Measurements from ENCODE around the gene FUOM. TPM values are rescaled to one million over a fixed set of nuclear protein-coding genes. Genes with fewer than 3 reads are reported as not detected.

FUOM gene
- total RNA-seq, 1 experiment from 2014 or later = 16.0 TPM

DNA sequence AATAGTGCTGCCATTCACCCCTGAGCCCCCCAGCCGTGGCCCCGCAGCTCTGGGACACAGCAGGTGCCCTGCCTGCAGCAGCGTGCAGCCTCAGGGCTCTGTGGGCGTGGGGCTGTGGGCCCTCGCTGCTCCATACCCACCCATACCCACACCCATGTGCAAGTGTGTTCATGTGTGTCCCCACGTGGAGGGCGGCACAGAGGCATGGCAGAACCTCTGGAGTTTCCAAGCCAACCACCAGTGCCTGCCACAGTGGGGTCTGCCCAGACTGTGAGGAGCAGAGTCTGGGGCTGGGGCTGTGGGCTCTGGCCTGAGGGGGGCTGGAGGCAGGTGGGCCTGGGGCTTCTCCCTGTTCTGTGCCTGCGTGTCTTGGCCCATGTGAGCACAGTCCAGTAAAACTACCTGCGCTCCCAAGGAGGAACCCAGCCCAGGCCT, 8.2 kb downstream of the FUOM start:
- no TSS peak for BruUV-seq (replicated peaks)
- intact Hi-C loops (cut with micrococcal nuclease; ENCODE audit: unreplicated experiment) = no loop called here
- Histone ChIP-seq H3K27ac (ENCODE audit: low read depth, low read length, poor library complexity, severe bottlenecking) (no peak overlapping the region), H3K4me1 (ENCODE audit: insufficient read depth, low read length, poor library complexity, severe bottlenecking) (peaks cover 6% of the 10 kb centered on the region), H3K4me3 (ENCODE audit: low read depth, low read length, poor library complexity, severe bottlenecking) (no peak overlapping the region), H3K27me3 (replicated peaks; ENCODE audit: insufficient read depth, low read depth, low read length, poor library complexity) (no peaks in the 10 kb centered on the region), H3K36me3 (ENCODE audit: insufficient read depth, low read length, poor library complexity, severe bottlenecking) (no peaks in the 10 kb centered on the region), H3K9me3 (ENCODE audit: low read depth, low read length, poor library complexity, severe bottlenecking) (no peaks in the 10 kb centered on the region)
- TF ChIP-seq EZH2 (IDR thresholded peaks at IDR 0.05; ENCODE audit: borderline replicate concordance, low read depth, low read length, poor library complexity, severe bottlenecking) (no peak), CTCF (conservative IDR thresholded peaks at IDR 0.05; ENCODE audit: low read depth, low read length) (no peak)
- no peak for DNase-seq (ENCODE audit: low spot score)
- ChIA-PET CTCF (no interaction called here), POLR2A (ENCODE audit: low non-redundant PET) (no interaction called here)

DNA sequence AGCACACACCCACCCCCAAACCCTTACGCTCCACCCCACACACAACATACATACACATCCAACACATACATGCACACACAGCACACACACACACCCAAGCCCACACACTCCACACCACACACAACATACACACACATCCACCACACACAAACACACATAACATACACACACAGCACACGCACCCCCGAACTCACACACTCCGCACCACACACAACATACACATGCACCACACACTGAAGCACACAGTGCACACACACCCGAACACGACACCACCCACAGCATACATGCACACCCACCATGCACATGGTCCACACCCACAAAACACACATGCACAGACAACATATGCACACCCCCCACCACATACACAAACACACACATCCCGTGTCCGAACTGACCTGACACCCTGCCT, 8.7 kb downstream of the FUOM start:
- ChIA-PET CTCF (no interaction called here), POLR2A (ENCODE audit: low non-redundant PET) (no interaction called here)
- no peak for DNase-seq (ENCODE audit: low spot score)
- H3K4me1 ChIP-seq (ENCODE audit: insufficient read depth, low read length, poor library complexity, severe bottlenecking) = peaks cover 6% of the 10 kb centered on the region
- intact Hi-C loops (cut with micrococcal nuclease; ENCODE audit: unreplicated experiment) = no loop called here
- TF ChIP-seq CTCF (conservative IDR thresholded peaks at IDR 0.05; ENCODE audit: low read depth, low read length) (no peak), EZH2 (IDR thresholded peaks at IDR 0.05; ENCODE audit: borderline replicate concordance, low read depth, low read length, poor library complexity, severe bottlenecking) (no peak)
- H3K4me3 ChIP-seq (ENCODE audit: low read depth, low read length, poor library complexity, severe bottlenecking) = no peak overlapping the region
- H3K36me3 ChIP-seq (ENCODE audit: insufficient read depth, low read length, poor library complexity, severe bottlenecking) = no peaks in the 10 kb centered on the region
- H3K9me3 ChIP-seq (ENCODE audit: low read depth, low read length, poor library complexity, severe bottlenecking) = no peaks in the 10 kb centered on the region
- no peak overlapping the region for H3K27ac ChIP-seq (ENCODE audit: low read depth, low read length, poor library complexity, severe bottlenecking)
- BruUV-seq (replicated peaks) = no TSS peak
- no peaks in the 10 kb centered on the region for H3K27me3 ChIP-seq (replicated peaks; ENCODE audit: insufficient read depth, low read depth, low read length, poor library complexity)

- CTCF ChIA-PET = interaction anchor here (0.8 to 0.9 kb wide), 2 partner anchors 11 to 18 kb away, joined by 3 to 4 read pairs; no protein-coding TSS in a partner anchor
- intact Hi-C loops (cut with micrococcal nuclease; ENCODE audit: unreplicated experiment) = no loop called here
- POLR2A ChIA-PET (ENCODE audit: low non-redundant PET) = no interaction called here
These were observed 9.9 kb downstream of the FUOM start for GRCh38 chr10:133347710-133348517.

More at GRCh38 chr10:133347710-133348517, 9.9 kb downstream of the FUOM start:
- H3K27me3 ChIP-seq (replicated peaks; ENCODE audit: insufficient read depth, low read depth, low read length, poor library complexity) = no peaks in the 10 kb centered on the region
- TF ChIP-seq EZH2 (IDR thresholded peaks at IDR 0.05; ENCODE audit: borderline replicate concordance, low read depth, low read length, poor library complexity, severe bottlenecking) (no peak), CTCF (conservative IDR thresholded peaks at IDR 0.05; ENCODE audit: low read depth, low read length) (no peak)
- peaks cover 6% of the 10 kb centered on the region for H3K4me1 ChIP-seq (ENCODE audit: insufficient read depth, low read length, poor library complexity, severe bottlenecking)
- no peak overlapping the region for H3K4me3 ChIP-seq (ENCODE audit: low read depth, low read length, poor library complexity, severe bottlenecking)
- BruUV-seq (replicated peaks) = no TSS peak
- DNase-seq (ENCODE audit: low spot score) = no peak
- H3K27ac ChIP-seq (ENCODE audit: low read depth, low read length, poor library complexity, severe bottlenecking) = no peak overlapping the region
- no peaks in the 10 kb centered on the region for H3K9me3 ChIP-seq (ENCODE audit: low read depth, low read length, poor library complexity, severe bottlenecking)
- H3K36me3 ChIP-seq (ENCODE audit: insufficient read depth, low read length, poor library complexity, severe bottlenecking) = no peaks in the 10 kb centered on the region

All from A673 (cell line).